Esophagus muscularis mucosa (tissue), 4 donors: ENCODE results near the gene PARD3B.

ENCODE experiments used
- EP300 ChIP-seq: sonication (generic); formaldehyde crosslinking; IDR thresholded peaks from one replicate; pipeline ENCODE4 v1.6.1; 2017; ENCODE audit warnings: antibody characterized with exemption
- POLR2A ChIP-seq: fragments of 450-650 bp; IDR thresholded peaks from one replicate; pipeline ENCODE4 v1.6.1; 2017; ENCODE audit warnings: antibody characterized with exemption, moderate library complexity, mild to moderate bottlenecking, low read depth
- POLR2AphosphoS5 ChIP-seq, 2 donors: sonication (generic); formaldehyde crosslinking; IDR thresholded peaks; one replicate each; pipeline ENCODE4 v1.6.1; 2017; ENCODE audit warnings: antibody characterized with exemption in 2 of 2
- TF ChIP-seq, protein P1 (sequence below), 3 experiments: fragments of 200-600 bp in 2 of 3; fragments of 450-650 bp in 1 of 3; sonication (generic) in 2 of 3; IDR thresholded peaks; one replicate each; pipeline ENCODE4 v1.5.1; 2017 to 2019; ENCODE audit warnings: antibody characterized with exemption in 3 of 3, mild to moderate bottlenecking in 2 of 3, moderate library complexity in 1 of 3

GRCh38 chr2:204590063-204590462 is 44.8 kb downstream of the PARD3B start:
- TF ChIP-seq, protein P1, sequence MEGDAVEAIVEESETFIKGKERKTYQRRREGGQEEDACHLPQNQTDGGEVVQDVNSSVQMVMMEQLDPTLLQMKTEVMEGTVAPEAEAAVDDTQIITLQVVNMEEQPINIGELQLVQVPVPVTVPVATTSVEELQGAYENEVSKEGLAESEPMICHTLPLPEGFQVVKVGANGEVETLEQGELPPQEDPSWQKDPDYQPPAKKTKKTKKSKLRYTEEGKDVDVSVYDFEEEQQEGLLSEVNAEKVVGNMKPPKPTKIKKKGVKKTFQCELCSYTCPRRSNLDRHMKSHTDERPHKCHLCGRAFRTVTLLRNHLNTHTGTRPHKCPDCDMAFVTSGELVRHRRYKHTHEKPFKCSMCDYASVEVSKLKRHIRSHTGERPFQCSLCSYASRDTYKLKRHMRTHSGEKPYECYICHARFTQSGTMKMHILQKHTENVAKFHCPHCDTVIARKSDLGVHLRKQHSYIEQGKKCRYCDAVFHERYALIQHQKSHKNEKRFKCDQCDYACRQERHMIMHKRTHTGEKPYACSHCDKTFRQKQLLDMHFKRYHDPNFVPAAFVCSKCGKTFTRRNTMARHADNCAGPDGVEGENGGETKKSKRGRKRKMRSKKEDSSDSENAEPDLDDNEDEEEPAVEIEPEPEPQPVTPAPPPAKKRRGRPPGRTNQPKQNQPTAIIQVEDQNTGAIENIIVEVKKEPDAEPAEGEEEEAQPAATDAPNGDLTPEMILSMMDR (IDR thresholded peaks at IDR 0.05), result no peak
- TF ChIP-seq POLR2A (no peak), POLR2AphosphoS5 (IDR thresholded peaks at IDR 0.05) (no peak), EP300 (no peak)
